Dermis blood vessel endothelial cell (primary cell): ENCODE results near the gene TRABD2A. TPM values are rescaled to one million over a fixed set of nuclear protein-coding genes. Genes with fewer than 3 reads are reported as not detected.

ENCODE experiments used
- DNase-seq: peaks from one replicate; pipeline ENCODE4 v3.0.0; 2010
- total RNA-seq: library from RNA; depleted of rRNA; stranded (reverse); fragments of >200 nt; gene quantifications from 2 replicates; pipeline ENCODE4 v1.2.3, GENCODE V29; 2014

TRABD2A gene
- total RNA-seq, 1 donor from 2014 or later = 1.4 TPM

DNA sequence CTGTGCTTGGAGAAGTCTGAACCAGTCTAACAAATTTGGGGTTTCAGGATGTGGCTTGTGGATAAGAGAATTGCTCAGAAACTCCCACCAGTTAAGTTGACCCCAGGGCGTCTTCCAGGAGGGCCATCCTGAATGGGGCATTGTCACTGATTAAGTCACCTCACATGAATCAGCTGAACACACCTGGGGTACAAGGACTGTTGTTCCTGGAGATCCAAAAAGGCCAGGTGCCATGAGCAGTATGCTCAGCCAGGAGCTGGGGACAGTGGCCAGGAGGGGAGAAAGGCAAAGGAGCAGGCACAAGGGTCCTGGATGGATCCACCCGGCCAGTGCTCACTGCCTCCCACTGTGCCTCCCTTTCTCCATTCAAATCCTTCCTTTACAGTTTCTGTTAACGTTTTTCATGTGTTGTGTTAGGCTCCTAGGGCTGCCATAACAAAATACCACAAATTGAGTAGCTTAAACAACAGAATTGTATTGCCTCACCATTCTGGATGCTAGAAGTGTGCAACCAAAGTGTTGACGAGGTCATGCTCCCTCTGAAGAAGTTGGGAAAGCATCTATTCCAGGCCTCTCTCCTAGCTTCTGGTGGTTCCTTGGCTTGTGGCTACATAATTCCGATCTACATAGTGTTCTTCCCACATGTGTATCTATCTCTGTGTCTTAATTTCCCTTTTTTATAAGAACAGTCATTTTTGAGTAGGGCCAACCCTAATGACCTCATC lies 33.4 kb downstream of the TRABD2A start:
- DNase-seq = no peak

DNA sequence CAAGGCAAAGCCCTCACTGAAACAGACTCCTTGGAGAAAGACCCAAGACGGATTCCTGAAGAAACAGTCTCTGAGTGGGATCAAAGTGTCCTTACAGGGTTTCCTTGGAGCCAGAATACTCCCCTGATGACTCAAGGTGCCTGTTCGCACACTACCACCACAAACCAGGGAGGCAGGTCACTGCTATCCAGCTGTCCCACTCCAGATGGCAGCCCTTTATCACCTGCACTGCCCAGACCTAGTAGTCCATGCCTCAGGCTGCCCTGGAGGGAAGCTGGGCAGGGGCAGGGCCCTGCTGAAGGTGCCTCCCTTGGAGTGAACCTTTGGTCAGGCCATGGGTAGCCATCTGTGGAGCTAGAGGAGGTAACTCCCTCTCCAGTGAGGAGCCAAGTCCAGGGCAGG lies 34.1 kb downstream of the TRABD2A start:
- no peak for DNase-seq

DNA sequence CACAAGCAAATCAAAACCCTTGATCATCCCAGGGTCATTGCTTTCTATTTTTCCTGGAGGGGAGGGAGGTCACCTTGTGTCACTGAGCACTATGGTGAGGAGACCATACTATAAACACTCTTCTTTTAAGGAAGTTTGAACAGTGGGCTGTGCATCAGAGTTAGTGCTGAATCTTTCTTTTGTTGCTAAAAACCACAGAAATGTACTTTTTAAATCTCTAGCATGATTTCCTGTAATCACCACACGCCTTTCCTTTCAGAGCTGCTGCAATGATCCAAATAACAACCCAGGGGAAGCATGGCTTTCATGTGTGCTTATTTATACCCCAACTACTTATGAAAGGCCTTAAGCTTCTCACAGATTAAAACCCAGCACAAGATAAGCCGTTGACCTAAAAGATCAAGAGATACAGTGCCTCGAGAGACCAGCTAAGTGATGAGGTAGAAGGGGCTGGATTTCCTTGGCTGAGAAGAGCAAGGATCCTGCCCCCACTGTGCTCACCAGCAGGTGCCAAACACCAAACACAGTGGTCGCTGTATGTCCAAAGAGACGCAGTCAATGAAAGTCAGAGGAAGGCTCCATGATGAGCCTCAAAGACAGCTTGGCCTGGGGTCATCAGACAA lies 34.7 kb downstream of the TRABD2A start:
- DNase-seq = no peak

DNA sequence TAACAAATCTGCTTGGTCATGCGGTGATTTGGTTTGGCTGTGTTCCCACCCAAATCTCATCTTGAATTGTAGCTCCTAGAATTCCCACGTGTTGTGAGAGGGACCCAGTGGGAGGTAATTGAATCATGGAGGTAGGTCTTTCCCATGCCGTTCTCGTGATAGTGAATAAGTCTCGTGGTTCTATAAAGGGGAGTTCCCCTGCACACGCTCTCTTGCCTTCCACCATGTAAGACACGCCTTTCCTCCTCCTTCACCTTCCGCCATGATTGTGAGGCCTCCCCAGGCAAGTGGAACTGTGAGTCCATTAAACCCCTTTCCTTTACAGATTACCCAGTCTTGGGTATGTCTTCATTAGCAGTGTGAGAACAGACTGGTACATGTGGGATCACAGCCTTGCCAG lies 36.7 kb downstream of the TRABD2A start:
- DNase-seq = no peak

DNA sequence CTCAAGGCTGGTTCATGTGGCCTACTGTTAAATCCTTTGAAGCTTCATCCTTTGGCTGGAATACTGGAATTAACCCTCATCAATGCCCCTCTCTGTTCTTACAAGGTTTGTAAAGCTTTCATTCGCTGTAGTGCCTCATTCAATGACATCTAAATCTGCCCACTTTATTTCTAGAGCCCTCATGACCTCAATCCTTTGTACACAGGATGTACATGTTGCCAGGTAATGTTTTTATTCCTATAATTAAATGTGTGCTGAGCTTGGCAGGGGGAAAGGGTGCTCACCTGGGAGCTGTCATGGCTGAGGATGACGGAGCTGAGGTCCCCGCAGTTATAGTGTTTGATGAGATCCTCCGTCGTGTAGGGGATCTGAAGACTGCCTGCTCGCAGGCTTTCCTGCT lies 39.3 kb downstream of the TRABD2A start:
- DNase-seq = no peak

DNA sequence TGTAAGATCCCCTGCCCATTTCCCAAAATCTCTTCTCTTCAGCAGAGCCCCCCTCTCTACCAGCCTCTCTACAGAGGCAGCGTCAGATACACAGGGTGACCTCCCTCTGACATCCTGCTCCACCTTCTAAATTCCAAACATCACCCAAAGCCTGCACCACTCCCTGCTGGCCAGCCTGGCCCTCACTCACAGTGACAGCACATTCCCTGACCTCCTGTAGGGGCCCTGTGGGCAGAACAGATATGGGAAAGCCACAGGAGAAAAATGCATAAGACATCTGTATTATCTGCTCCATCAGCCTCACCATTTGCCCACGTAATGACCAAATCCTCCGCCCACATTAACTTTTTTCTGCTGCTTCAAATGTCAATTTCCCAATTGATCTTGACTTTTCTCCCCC lies 40.6 kb downstream of the TRABD2A start:
- no peak for DNase-seq

DNA sequence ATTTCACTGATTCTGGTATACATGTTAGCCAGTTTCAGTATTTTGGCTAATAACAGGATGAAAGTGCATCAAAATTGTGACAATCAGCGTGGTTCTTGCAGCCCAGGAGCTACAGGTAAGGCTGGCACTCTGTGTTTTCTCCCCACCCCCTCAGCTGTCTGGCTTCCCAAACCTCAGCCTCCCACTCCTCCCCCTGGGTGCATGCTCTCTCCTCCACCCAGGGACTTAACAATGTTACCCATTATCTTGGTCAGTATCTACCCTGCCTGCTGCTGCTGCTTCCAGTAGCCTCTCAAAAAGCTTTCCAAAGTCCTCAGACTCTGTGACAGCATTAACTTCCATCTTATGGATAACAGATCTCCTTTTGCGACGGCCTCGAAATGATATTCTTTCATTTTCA lies 41.0 kb downstream of the TRABD2A start:
- no peak for DNase-seq

DNA sequence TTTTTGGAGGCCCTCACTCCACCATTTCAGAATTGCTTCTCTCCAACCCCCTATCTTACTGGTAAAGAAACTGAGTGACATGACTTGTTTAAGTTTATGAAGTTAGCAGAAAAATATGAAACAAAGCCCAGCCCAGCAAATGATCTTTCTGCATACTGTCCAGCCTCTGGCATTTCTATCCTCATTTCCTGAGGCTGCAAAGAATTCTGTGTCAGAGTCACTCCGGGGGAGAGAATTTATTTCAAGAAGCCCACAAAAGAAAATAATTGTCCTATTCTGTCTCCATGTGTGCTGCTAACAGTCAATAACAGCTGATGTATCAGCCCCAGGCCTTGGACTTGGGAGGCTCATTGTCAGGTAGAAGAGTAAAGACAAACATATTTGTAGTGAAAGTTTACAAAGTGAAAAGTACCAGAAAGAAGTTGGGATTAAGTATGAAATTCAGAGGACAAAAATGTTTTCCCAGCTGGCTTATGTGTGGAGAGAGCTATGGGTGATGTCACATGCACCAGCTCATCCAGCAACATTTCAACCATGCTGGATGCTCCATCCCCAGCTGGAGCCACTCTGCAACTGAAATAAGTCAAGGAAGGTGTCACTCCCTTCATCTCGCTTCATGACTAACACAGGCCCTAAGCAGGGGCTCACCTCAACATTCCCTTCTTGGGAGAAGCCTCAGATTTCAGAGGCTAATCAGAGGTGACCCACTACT lies 42.3 kb downstream of the TRABD2A start:
- no peak for DNase-seq

DNA sequence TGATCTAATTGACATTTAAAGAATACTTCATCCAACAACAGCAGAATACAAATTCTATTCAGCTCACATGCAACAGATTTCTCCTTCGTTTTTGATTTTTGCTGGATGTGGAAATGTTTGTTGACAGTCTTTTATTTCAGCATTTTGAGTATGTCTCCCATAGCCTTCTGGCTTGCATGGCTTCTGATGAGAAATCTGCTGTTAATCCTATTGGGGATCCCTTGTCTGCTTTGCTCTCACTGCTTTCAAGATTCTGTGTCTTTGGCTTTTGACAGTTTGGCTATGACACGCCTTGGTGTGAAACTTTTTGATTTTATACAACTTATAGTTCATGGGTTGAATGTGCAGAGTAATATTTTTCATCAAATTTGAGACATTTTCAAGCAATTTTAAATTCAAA lies 44.7 kb downstream of the TRABD2A start:
- no peak for DNase-seq

DNA sequence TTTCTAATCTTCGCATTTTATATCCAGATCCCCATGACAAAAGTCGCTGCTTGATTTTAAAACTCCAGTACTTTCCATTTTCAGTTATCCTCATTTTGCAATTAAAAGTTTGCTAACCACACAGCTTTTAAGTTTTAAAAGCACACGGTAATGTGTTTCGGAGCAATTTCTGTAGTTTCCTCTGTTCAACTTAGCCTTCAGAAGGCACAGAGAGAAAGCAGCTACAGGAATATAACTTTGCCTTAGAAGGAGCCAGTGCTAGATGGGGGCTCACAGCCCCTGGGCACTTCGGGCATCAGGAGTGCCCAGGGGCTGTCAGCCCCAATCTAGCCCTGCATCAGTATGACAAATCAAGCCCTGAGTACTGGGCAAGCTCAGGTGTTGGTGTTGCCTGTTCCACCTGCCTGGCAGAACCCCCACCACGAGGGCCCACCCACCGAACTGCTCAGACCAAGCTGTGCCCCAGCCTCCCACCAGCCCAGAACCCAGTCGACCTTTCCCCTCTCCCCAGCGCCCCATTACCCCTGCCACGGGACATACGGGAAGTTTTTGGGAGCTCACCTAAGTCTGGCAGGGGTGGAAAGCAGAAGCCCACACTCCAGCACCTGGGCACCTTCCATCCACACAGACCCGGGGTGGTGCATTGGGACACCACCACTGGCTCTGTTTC lies 47.3 kb downstream of the TRABD2A start:
- no peak for DNase-seq

DNA sequence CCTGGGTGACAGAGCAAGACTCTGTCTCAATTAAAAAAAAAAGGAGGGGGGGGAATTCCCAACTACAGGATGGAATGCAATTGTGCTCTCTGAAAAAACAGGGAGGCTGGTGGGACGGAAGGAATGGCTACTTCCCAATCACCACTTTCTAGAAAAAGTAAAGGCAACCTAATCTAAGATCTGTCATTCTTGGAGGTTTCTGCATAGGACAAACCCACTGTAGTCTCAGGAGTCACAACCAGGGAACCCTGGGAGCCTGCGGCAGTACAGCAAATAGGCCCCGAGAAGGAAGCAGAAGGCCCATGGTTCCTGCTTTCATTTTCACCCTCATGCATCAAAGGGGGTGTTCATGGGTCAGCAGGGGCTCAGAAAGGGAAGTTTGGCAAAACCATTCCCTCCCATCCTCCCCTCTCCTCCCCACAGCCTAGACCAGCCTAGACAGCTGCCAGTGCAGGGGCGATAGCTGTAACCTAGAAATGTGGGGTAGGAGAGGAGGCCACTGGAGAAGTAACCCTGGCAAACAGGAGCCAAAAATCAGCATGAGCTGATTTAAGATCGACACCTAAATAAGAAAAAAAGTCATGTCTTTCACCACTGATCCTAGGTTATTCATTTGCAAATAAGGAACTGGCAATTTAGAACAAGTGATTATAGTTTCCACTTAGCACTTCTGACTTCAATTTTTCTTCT lies 48.0 kb downstream of the TRABD2A start:
- no peak for DNase-seq

DNA sequence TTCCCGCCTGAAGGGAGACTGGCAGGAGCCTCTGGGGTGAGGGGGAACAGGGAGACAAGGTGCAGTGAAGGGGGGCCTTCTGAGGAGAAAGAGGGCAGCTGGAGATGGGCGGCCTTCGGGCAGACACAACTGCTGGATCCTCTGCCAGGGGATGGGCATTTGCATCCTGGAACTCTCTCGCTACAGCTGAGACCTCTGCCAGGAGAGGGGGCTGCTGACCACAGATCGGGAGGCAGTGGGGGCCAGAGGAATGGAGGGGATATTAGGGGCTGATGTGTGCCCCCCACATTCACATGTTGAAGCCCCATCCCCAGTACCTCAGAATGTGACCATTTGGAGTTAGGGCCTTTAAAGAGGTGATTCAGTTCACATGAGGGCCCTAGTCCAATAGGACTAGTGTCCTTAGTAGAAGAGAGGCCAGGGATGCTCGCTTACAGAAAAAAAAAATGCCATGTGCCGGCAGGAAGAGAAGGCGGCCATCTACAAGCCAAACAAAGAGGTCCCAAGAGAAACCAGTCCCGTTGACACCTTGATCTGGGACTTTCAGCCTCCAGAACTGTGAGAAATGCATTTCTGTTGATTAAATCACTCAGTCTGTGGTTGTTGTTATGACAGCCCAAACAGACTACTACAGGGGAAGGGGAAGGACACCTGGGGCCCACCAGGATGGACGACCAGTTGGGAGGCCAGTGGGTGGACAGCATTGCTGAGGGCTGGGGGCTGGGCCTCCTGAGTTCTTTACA lies 50.0 kb downstream of the TRABD2A start:
- DNase-seq = no peak

DNA sequence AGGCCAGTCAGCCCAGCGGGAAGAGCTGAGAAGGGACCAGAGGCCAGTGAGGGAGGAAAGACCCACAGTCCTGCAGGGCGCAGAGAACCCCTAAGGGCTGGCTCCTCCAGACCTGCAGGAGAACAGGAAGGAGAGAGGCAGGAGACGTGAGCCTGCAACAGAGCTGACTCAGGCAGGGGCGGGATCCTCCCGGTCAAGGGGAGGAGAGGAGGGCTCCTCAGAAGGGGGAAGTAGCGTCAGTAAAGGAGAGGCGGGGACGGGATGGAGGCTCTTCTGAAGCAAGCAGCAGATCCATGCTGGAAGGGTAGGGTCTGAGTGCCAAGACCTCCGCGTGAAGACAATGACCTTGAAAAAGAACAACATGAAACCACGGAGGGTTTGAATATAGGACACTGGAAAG lies 50.8 kb downstream of the TRABD2A start:
- peak; percentile 4 for DNase-seq

DNA sequence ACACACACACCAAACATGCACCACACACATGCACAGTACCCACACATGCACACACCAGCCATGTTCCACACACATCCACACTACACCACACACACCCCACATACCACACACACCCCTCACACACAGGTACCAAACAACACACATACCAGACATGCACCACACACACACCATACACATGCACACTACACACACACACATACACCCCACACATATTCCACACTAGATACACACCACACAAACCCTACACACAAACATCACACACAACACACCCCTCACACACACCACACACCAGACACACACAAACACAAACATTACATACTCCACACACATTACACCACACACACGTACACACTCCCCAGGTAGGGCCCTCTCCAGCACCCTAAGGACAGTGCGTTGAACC lies 51.2 kb downstream of the TRABD2A start:
- DNase-seq = no peak

DNA sequence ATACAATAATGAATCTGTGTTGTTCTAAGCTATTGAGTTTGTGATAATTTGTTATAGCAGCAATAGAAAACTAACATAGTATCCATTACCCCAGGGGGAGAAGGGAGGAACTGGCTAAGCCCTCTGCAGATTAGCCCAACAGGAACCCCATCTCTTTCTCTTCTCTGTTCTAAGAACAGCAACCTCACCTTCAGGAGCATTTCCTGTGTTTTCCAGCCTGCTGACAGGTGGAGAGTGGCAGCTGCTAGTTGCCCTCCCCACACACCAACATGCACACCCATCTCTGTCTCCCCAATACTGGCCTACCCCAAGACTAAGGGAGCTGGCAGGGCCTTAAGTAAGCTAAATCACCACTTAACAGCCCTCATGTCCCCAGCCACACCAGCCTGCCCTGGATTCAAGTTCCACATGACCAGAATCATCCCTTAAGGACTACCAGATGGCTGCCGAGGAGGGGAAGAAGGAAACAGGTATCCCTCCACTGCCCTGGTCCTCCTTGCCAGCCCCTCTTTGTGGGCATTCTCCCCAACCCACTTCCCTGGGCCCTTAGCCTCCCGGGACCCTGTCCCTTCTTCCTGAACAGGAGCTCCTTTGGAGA lies 52.8 kb downstream of the TRABD2A start:
- no peak for DNase-seq

DNA sequence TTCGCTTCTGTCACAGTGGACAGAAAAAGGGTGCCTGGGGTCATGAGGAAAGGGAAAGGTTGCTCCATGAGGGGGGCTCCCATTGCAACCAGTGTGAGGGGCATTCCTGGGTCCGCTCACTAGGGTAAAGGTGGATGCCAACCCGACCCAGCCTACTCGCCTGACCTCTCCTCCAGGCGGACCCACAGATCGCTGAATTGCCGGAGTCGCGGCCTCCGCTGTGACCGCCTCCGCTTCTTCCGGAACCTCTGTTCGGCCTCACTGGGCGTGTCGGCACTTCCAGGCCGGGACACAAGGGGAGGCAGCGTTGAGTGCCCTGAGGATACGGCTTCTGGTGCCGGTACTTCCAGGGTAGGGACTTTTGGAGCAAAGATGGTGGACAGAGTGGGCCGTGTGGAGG lies 57.1 kb downstream of the TRABD2A start:
- DNase-seq = no peak

DNA sequence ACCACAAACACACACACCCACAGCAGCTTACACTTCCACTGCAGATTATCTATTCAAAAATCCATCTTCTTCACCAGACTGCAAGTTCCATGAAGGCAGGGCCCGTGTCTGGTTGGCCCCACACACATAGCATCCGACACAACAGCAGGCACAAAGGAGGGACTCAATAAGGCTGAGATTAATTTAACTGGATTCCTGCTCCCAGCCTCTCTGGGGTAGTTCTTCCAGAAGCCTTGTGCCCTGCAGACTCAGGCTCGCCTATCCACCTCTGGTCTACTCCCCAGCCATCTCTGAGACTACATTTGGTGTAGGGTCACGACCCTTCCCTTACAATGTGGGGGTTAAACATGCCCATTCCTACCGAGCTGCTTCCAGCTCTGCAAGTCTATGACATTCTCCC lies 57.7 kb downstream of the TRABD2A start:
- no peak for DNase-seq

DNA sequence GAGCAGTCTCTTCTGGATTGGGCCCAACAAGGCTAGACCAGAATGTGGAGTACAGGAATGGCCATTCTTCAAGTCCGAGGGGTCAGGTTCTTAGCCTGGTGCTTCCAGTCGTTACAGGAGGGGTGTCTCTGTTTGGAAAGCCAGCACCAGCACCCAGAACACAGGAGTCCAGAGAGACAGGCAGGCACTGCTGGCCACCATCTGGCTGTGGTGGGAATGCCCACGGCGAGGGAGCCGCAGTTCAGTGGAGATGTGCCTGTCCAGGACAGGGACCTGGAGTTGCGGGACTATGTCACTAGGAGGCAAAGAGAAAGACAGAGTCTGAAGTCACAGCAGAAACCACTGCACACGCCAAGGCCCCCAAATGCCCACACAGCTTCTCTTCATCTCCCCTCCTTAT lies 59.1 kb downstream of the TRABD2A start:
- DNase-seq = no peak

DNA sequence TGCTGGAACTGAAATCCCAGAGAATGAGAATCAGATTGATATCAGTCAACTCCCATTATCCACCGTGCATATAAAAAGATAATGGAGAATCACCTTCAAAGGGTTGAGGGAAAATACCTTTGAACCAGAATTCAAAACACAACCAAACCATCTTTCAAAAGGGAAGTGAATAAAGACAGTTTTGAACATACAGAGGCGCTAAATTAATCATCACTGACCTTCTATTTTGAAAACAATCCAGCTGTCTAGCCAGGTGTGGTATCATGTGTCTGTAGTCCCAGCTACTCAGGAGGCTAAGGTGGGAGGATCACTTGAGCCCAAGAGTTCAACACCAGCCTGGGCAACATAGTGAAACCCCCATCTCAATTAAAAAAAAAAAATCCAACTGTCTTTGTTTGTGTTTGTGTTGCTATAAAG lies 63.6 kb downstream of the TRABD2A start:
- DNase-seq = no peak

DNA sequence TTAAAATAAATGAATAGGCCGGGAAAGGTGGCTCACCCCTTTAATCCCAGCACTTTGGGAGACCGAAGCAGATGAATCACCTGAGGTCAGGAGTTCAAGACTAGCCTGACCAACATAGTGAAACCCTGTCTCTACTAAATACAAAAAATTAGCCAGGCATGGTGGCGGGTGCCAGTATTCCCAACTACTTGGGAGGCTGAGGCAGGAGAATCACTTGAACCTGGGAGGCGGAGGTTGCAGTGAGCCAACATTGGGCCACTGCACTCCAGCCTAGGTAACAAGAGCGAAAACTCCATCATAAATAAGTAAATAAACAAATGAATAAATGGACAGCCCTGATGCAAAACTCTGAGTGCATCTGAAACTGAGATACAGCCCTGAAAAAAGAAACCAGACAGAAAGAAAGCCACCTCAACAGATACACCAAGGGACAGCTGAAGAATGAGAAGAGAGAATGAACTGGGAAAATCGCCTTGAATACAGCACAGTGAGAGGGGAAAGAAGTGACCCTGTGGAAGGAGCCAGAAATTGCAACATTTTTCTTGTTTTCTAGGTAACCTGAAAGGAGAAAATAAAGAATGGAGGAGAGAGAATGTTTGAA lies 64.4 kb downstream of the TRABD2A start:
- DNase-seq = no peak

DNA sequence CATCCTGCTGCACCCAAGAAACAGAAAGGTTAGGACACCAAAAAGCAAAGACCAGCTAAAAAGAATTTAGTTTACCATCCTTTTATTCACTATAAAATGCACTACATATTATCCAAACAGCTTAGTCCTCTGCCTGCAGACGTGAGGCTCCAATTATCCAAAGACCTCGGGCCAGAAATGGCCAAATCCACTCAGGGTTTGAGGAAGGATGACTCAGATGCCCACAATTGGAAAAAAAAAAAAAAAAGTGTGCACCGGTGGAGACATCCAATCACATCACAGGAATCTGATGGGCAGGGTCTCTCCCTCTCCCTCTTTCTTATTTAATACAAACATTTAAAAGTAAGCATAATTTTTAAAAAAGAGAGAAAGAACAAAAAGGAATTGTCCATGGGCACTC lies 65.7 kb downstream of the TRABD2A start:
- no peak for DNase-seq
